H9 (cell line): ENCODE results near the gene YWHAH. TPM values are rescaled to one million over a fixed set of nuclear protein-coding genes. Genes with fewer than 3 reads are reported as not detected.

ENCODE experiments used
- DNase-seq: peaks from one replicate; pipeline ENCODE4 v3.0.0-alpha.2; 2017
- H2AFZ ChIP-seq: one replicate; pipeline ENCODE4 v1.6.1; 2013; ENCODE audit warnings: mild to moderate bottlenecking, low read length, control low read depth, moderate library complexity
- H2AK5ac ChIP-seq: 2 replicates; pipeline ENCODE4 v1.6.1; 2013; ENCODE audit warnings: low read length, control low read depth, mixed read lengths; ENCODE audit not compliant: insufficient read length
- H2BK120ac ChIP-seq: one replicate; pipeline ENCODE4 v1.6.1; 2013; ENCODE audit warnings: low read depth, mild to moderate bottlenecking, low read length, control low read depth, inconsistent platforms; ENCODE audit not compliant: poor library complexity, severe bottlenecking
- H2BK12ac ChIP-seq: 2 replicates; pipeline ENCODE4 v1.6.1; 2013; ENCODE audit warnings: low read length, control low read depth, mixed read lengths, low read depth; ENCODE audit not compliant: insufficient read length
- H2BK15ac ChIP-seq: 2 replicates; pipeline ENCODE4 v1.6.1; 2013; ENCODE audit warnings: low read depth, low read length, control low read depth
- H2BK20ac ChIP-seq: one replicate; pipeline ENCODE4 v1.6.1; 2013; ENCODE audit warnings: low read depth, mild to moderate bottlenecking, low read length, control low read depth, inconsistent platforms; ENCODE audit not compliant: poor library complexity, severe bottlenecking
- H2BK5ac ChIP-seq: 2 replicates; pipeline ENCODE4 v1.6.1; 2013; ENCODE audit warnings: low read length, control low read depth, mixed read lengths; ENCODE audit not compliant: insufficient read length
- H3K14ac ChIP-seq: 2 replicates; pipeline ENCODE4 v1.6.1; 2013; ENCODE audit warnings: low read length, control low read depth; ENCODE audit not compliant: insufficient read depth
- H3K18ac ChIP-seq: 2 replicates; pipeline ENCODE4 v1.6.1; 2013; ENCODE audit warnings: low read depth, mild to moderate bottlenecking, mixed read lengths, low read length, control low read depth; ENCODE audit not compliant: insufficient read length
- H3K23ac ChIP-seq: 2 replicates; pipeline ENCODE4 v1.6.1; 2013; ENCODE audit warnings: low read length, control low read depth, mixed read lengths, low read depth; ENCODE audit not compliant: insufficient read length
- H3K23me2 ChIP-seq: 2 replicates; pipeline ENCODE4 v1.6.1; 2013; ENCODE audit warnings: low read depth, mild to moderate bottlenecking, mixed read lengths, low read length, control low read depth; ENCODE audit not compliant: insufficient read length, poor library complexity, severe bottlenecking
- H3K27ac ChIP-seq: 2 replicates; pipeline ENCODE4 v1.5.1; 2013; ENCODE audit warnings: low read length, control low read depth, mixed read lengths, low read depth; ENCODE audit not compliant: insufficient read length
- H3K27me3 ChIP-seq: 2 replicates; pipeline ENCODE4 v1.6.1; 2013; ENCODE audit warnings: low read length, control low read depth, inconsistent platforms; ENCODE audit not compliant: insufficient read depth
- H3K4ac ChIP-seq: 2 replicates; pipeline ENCODE4 v1.6.1; 2013; ENCODE audit warnings: low read depth, mild to moderate bottlenecking, control low read depth, inconsistent platforms, low read length, moderate library complexity
- H3K4me1 ChIP-seq: 2 replicates; pipeline ENCODE4 v1.6.1; 2013; ENCODE audit warnings: low read length, control low read depth, inconsistent platforms; ENCODE audit not compliant: insufficient read depth
- H3K4me2 ChIP-seq: 2 replicates; pipeline ENCODE4 v1.6.1; 2013; ENCODE audit warnings: low read length, control low read depth, mixed read lengths; ENCODE audit not compliant: insufficient read length, insufficient read depth
- H3K56ac ChIP-seq: 2 replicates; pipeline ENCODE4 v1.6.1; 2013; ENCODE audit warnings: low read depth, mild to moderate bottlenecking, mixed read lengths, low read length, control low read depth; ENCODE audit not compliant: insufficient read length
- H3K79me1 ChIP-seq: 2 replicates; pipeline ENCODE4 v1.6.1; 2013; ENCODE audit warnings: low read depth, mild to moderate bottlenecking, moderate library complexity, low read length, control low read depth, inconsistent platforms; ENCODE audit not compliant: insufficient read depth, poor library complexity, severe bottlenecking
- H3K79me2 ChIP-seq: 2 replicates; pipeline ENCODE4 v1.6.1; 2013; ENCODE audit warnings: low read length, control low read depth, inconsistent platforms; ENCODE audit not compliant: insufficient read depth
- H3K9ac ChIP-seq: 2 replicates; pipeline ENCODE4 v1.6.1; 2013; ENCODE audit warnings: low read length, control low read depth, mixed read lengths; ENCODE audit not compliant: insufficient read length; ENCODE audit errors: extremely low read depth
- H3K9me3 ChIP-seq: one replicate; pipeline ENCODE4 v1.6.1; 2013; ENCODE audit warnings: low read depth, low read length, inconsistent platforms; ENCODE audit not compliant: control insufficient read depth
- H3T11ph ChIP-seq: one replicate; pipeline ENCODE4 v1.6.1; 2013; ENCODE audit warnings: mild to moderate bottlenecking, low read length, control low read depth, inconsistent platforms
- H4K20me1 ChIP-seq: one replicate; pipeline ENCODE4 v1.6.1; 2013; ENCODE audit not compliant: control insufficient read depth, insufficient read length, insufficient read depth
- H4K5ac ChIP-seq: 2 replicates; pipeline ENCODE4 v1.6.1; 2013; ENCODE audit warnings: low read depth, mild to moderate bottlenecking, mixed read lengths, low read length, control low read depth; ENCODE audit not compliant: insufficient read length
- H4K8ac ChIP-seq: replicated peaks from 2 replicates; pipeline ENCODE4 v1.6.1; 2013; ENCODE audit warnings: low read length, control low read depth, mixed read lengths, low read depth; ENCODE audit not compliant: insufficient read length
- H4K91ac ChIP-seq: 2 replicates; pipeline ENCODE4 v1.6.1; 2013; ENCODE audit warnings: low read depth, mild to moderate bottlenecking, moderate library complexity, mixed read lengths, low read length, control low read depth; ENCODE audit not compliant: insufficient read length
- H3K27ac Mint-ChIP-seq, 3 experiments: 2 replicates in 2 of 3; 3 replicates in 1 of 3; pipeline ENCODE4 v1.8.0; 2020 to 2021; ENCODE audit warnings: mixed read lengths in 3 of 3, mild to moderate bottlenecking in 1 of 3, moderate library complexity in 1 of 3
- H3K27me3 Mint-ChIP-seq: 2 replicates; pipeline ENCODE4 v1.8.0; 2021; ENCODE audit warnings: low read depth, mild to moderate bottlenecking, moderate library complexity, mixed read lengths
- H3K36me3 Mint-ChIP-seq, 3 experiments: 2 replicates in 2 of 3; 3 replicates in 1 of 3; pipeline ENCODE4 v1.8.0; 2020 to 2021; ENCODE audit warnings: low read depth in 3 of 3, mixed read lengths in 3 of 3; ENCODE audit not compliant: insufficient read depth in 1 of 3
- H3K4me1 Mint-ChIP-seq, 2 experiments: 2 replicates each; pipeline ENCODE4 v1.8.0; 2020; ENCODE audit warnings: mixed read lengths in 2 of 2
- H3K4me3 Mint-ChIP-seq, 2 experiments: 2 replicates in 1 of 2; 3 replicates in 1 of 2; pipeline ENCODE4 v1.8.0; 2020 to 2021; ENCODE audit warnings: mild to moderate bottlenecking in 2 of 2, mixed read lengths in 2 of 2, moderate library complexity in 1 of 2
- H3K9me3 Mint-ChIP-seq, 2 experiments: 2 replicates in 1 of 2; 3 replicates in 1 of 2; pipeline ENCODE4 v1.8.0; 2020; ENCODE audit warnings: mild to moderate bottlenecking in 2 of 2, mixed read lengths in 2 of 2, moderate library complexity in 1 of 2
- WGBS: extraction: QIAGEN DNeasy Blood & Tissue Kit; methylation state at CpG from one replicate; pipeline ENCODE4 v1.1.7; 2013; ENCODE audit warnings: missing lambda C conversion rate, low lambda C conversion rate, mixed read lengths; ENCODE audit not compliant: insufficient read length; ENCODE audit errors: extremely low coverage; 5-methylcytosine and 5-hydroxymethylcytosine counted together
- total RNA-seq: library from RNA; stranded (reverse); gene quantifications from 2 replicates; pipeline ENCODE4 v1.2.1, GENCODE V29; 2021
- TF ChIP-seq, protein P1 (sequence below): fragments of 200-600 bp; sonication (generic); conservative IDR thresholded peaks from 3 replicates; pipeline ENCODE4 v1.8.0; 2021; ENCODE audit warnings: antibody characterized with exemption, mild to moderate bottlenecking

Gene YWHAH
- total RNA-seq, 1 experiment from 2014 or later = 250 TPM

DNA sequence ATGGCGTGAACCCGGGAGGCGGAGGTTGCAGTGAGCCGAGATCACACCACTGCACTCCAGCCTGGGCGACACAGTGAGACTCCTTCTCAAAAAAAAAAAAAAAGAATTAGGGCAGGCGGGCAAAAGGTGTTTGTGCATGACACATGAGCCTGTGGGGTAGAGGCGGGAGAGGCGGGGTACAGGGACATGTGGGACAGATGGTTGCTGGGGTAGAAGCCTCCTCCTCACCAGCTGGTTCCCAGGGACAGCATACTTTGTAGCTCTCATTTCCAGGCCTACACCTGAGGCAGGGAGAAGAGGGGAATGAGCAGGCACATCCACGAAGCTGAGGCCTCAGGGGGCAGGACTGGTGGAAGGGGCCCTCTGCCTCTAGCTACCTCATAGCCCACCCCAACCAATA is 23.7 kb downstream of the YWHAH start:
- H2AFZ ChIP-seq = no peak overlapping the region
- H3K4me1 Mint-ChIP-seq = peaks cover 3 to 11% of the 10 kb centered on the region in 2 experiments
- no peak for DNase-seq
- H2BK20ac ChIP-seq = no peak overlapping the region
- no peak overlapping the region for H3K4me3 Mint-ChIP-seq
- TF ChIP-seq, protein P1, sequence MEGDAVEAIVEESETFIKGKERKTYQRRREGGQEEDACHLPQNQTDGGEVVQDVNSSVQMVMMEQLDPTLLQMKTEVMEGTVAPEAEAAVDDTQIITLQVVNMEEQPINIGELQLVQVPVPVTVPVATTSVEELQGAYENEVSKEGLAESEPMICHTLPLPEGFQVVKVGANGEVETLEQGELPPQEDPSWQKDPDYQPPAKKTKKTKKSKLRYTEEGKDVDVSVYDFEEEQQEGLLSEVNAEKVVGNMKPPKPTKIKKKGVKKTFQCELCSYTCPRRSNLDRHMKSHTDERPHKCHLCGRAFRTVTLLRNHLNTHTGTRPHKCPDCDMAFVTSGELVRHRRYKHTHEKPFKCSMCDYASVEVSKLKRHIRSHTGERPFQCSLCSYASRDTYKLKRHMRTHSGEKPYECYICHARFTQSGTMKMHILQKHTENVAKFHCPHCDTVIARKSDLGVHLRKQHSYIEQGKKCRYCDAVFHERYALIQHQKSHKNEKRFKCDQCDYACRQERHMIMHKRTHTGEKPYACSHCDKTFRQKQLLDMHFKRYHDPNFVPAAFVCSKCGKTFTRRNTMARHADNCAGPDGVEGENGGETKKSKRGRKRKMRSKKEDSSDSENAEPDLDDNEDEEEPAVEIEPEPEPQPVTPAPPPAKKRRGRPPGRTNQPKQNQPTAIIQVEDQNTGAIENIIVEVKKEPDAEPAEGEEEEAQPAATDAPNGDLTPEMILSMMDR = no peak
- H2BK5ac ChIP-seq = no peak overlapping the region
- no peak overlapping the region for H2BK120ac ChIP-seq
- H3K4me1 ChIP-seq = no peaks in the 10 kb centered on the region
- WGBS = no CpG with 5 or more reads among the region's 9 CpGs
- H3K23ac ChIP-seq = no peak overlapping the region
- H4K8ac ChIP-seq = no peak overlapping the region
- H3K18ac ChIP-seq = no peak overlapping the region
- H3K4ac ChIP-seq = no peak overlapping the region
- no peak overlapping the region for H4K5ac ChIP-seq
- peaks cover 2% of the 10 kb centered on the region for H4K20me1 ChIP-seq
- no peaks in the 10 kb centered on the region for H3K9me3 ChIP-seq
- H3K4me2 ChIP-seq = no peak overlapping the region
- no peak overlapping the region for H2BK12ac ChIP-seq
- peaks cover 17% of the 10 kb centered on the region for H3K27me3 Mint-ChIP-seq
- peaks cover 6% of the 10 kb centered on the region for H3K23me2 ChIP-seq
- H3T11ph ChIP-seq = no peak overlapping the region
- no peaks in the 10 kb centered on the region for H3K27me3 ChIP-seq
- no peak overlapping the region for H3K27ac ChIP-seq
- no peaks in the 10 kb centered on the region for H3K36me3 Mint-ChIP-seq
- H3K56ac ChIP-seq = no peak overlapping the region
- H3K9me3 Mint-ChIP-seq = no peaks in the 10 kb centered on the region
- H3K27ac Mint-ChIP-seq = no peak overlapping the region
- H3K9ac ChIP-seq = no peak overlapping the region
- H3K14ac ChIP-seq = no peak overlapping the region; the same call in 1 of the 2 replicates
- no peaks in the 10 kb centered on the region for H3K79me1 ChIP-seq
- H2BK15ac ChIP-seq = no peak overlapping the region
- no peak overlapping the region for H4K91ac ChIP-seq
- H2AK5ac ChIP-seq = no peak overlapping the region
- H3K79me2 ChIP-seq = no peaks in the 10 kb centered on the region
